Stimulated activated CD8-positive, alpha-beta memory T cell treated with anti-CD3 and anti-CD28 coated beads, Interleukin-2, amount 100 ng/mL, for 1 hour (primary cell): ENCODE measurements around the gene METTL13.
"Not testable (repeated sequence)": the region's sequence is repeated elsewhere in the genome, so short reads cannot be mapped to it uniquely, and the experiment has no call there.

Experiments
- DNase-seq, 2 donors: peaks; one replicate each; pipeline ENCODE4 v3.0.0-alpha.2; 2020; ENCODE audit warnings: low read depth in 2 of 2

The METTL13 gene

GRCh38 chr1:171763764-171764163 is 17.7 kb upstream of the METTL13 start:
- no peak for DNase-seq

DNA sequence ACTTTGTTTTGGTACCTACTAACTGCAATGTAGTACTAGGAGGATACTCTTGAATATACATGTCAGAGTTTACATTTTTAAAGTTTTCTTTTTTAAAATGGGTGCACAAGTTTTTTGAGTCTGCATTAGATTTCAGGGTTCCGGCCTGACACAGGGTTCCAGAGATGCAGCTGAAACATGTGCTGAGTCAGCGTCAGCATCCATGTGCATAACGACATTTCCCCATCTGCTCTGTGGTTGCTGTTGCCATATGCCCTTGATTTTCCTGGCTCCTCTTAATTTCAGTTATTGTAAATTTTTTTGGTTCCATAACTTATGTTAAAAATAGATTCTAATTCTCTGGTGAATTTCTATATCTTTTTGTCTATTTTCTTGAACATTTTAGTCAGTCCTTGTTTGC is 12.3 kb upstream of the METTL13 start:
- DNase-seq, result no peak

GRCh38 chr1:171769754-171770153 is 11.7 kb upstream of the METTL13 start:
- DNase-seq, result no peak

- no peak for DNase-seq
Measured at GRCh38 chr1:171772312-171772711, 9.1 kb upstream of the METTL13 start.

DNA sequence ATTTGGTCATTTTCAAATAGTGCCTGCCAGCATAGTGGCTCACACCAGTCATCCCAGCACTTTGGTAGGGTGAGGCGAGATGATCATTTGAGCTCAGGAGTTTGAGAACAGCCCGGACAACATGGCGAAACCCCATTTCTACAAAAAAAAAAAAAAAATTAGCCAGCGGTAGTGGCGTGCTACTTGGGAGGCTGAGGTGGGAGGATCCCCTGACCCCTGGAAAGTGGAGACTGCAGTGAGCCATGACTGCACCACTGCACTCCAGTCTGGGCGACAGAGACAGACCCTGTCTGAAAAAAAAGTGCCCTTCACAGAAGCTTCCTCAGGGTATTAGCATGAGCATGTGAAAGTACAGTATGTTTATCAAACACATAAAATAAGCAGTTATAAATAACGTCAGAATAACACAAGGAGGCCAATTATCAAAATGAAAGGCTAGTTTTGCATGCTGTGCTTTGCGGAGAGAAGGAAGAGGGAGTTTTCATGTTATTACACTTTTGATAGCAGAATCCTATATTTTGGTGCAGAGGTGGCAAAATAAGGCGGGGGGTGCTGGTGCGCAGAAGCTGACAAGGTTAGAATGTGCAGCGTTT is 781 bp upstream of the METTL13 start:
- DNase-seq, result no peak

GRCh38 chr1:171783816-171784530 is 2.5 kb downstream of the METTL13 start:
- no peak for DNase-seq

GRCh38 chr1:171784784-171785183 is 3.3 kb downstream of the METTL13 start:
- no peak for DNase-seq

- DNase-seq, result no peak
Measured at GRCh38 chr1:171785766-171786165, 4.3 kb downstream of the METTL13 start.

GRCh38 chr1:171786534-171786933 is 5.1 kb downstream of the METTL13 start:
- DNase-seq, result no peak

- no peak for DNase-seq
Measured at GRCh38 chr1:171787686-171788480, 6.4 kb downstream of the METTL13 start.

DNA sequence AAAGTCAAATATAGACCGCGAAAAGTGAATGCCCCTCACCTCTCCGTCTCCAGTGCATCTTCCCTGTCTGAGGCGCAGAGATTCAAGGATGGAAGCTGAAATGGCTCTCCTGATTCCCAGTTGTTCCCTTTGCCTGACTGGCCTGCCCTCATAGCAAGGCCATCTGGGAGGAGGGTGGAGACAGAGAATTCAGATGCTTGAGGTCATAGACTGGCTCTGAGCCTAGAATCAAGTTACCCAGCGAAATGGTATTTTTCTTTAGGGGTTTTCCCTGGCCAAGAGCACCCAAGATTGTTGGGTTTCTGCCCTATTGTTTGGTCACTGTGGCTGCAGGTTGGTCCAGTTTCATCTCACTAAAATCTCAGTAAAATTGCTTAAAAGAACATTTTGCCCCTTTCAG is 7.2 kb downstream of the METTL13 start:
- no peak for DNase-seq

DNA sequence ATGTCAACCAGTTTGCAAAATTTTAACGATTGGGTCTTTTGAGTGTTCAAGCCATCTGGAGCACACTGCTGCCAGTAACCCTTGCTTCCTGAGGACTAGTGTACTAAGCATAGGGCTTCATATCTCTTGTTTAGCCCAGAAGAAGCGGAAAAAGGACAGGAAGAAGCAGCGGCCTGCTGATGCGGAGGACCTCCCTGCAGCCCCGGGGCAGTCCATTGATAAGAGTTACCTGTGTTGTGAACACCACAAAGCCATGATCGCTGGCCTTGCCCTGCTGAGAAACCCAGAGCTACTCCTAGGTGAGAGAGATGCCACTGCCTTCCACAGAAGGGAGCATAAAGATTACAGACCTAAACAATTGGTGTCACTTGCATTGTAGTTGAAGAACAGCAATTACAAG is 8.9 kb downstream of the METTL13 start:
- no peak for DNase-seq

- DNase-seq, result no peak
Measured at GRCh38 chr1:171792656-171793369, 11.4 kb downstream of the METTL13 start.

DNA sequence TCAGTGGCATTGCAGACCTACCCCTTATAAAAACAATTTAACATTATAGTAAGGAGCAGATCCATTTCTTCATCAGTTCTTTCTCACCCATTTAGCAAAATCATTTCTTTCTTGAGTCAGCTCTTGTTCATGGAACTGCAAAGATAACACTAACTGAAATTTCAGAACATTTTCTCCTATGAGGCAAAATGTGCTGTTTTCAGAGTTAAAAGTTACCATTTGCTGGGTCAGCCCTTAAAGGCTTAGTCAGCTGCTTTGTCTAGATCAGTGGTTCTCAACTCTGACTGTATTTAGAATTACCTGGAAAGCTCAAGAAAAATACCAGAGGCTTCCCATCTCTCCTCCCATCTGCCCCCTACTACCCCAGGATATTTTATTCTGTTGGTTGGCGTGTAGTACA is 12.2 kb downstream of the METTL13 start:
- DNase-seq, result no peak

DNA sequence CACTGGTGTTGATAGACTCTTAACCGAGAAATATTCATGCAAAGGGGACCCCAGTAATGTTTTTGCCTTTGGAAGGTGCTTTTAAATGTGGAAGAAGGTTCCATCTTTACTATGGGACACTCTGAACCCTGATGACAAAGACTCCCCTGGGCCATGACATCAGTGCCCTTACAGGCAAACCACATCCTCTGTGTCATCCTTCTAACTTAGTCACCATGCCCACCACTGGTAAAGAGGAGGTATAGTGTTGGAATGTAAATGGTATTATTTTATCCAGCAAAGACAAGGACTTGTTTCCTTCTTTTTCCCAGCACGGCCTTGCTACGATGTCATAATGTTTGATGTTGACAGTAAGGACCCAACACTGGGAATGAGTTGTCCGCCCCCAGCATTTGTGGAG is 12.6 kb downstream of the METTL13 start:
- peak in 1 of 2 donors; percentile 22 for DNase-seq

GRCh38 chr1:171796592-171796991 is 15.1 kb downstream of the METTL13 start:
- DNase-seq, result no peak

DNA sequence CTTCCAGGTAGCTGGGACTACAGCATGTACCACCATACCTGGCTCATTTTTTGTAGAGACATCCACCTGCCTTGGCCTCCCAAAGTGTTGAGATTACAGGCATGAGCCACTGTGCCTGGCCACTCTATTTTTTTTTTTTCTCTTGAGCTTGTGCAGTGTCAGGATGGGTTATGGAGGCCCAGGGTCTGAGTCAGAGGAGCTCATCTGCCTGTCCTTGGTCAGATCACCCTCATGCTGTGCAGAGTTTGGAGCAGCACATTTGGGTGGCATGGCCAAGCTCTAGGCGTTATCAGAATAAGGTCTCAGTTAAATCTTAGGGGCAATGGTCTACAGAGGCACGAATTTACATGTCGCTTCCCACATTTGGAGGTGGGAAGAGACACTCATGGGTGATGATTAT is 16.9 kb downstream of the METTL13 start:
- DNase-seq, result no peak

GRCh38 chr1:171798765-171799164 is 17.3 kb downstream of the METTL13 start:
- DNase-seq, result no peak

GRCh38 chr1:171799166-171799565 is 17.7 kb downstream of the METTL13 start:
- DNase-seq, result no peak

DNA sequence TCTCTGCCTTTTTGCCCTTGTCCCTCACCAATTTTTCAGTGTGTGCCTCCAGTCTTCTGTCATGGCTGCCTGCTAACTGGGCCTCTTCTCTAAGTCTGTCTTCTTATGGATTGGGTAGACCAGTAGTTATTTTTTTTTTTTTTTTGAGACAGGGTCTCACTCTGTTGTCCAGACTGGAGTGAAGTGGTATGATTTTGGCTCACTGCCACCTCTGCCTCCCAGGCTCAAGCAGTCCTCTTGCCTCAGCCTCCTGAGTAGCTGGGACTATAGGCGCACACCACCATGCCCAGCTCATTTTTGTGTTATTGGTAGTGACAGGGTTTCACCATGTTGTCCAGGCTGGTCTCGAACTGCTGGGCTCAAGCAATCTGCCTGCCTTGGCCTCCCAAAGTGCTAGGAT is 18.2 kb downstream of the METTL13 start:
- DNase-seq, result not testable (repeated sequence)

GRCh38 chr1:171800342-171800741 is 18.9 kb downstream of the METTL13 start:
- no peak for DNase-seq

DNA sequence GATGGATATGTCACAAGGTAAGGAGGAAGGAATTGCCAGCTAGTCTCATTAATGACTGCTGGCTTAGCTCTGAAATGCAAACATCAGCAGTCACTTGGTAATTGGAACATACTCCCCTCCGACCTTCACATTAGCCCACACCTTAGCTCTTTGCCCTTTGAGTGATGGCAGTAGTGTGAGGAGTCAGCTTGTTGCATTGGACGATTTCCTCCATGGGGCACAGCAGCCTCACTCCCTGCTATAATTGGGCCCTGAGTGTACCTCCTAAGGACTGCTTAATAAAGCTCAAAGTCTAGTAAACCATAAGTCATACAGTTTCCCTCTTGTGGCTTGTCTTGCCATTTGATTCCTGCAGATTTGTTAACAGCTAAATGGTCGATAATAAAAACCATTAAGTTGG is 19.4 kb downstream of the METTL13 start:
- no peak for DNase-seq
